Measurements from ENCODE around the gene LMAN1L. TPM values are rescaled to one million over a fixed set of nuclear protein-coding genes. Genes with fewer than 3 reads are reported as not detected.
A peak's percentile ranks its signal among the peaks of the same experiment; 100 is the strongest.

The LMAN1L gene
- total RNA-seq, 1 donor from 2014 or later = 2.2 TPM

DNA sequence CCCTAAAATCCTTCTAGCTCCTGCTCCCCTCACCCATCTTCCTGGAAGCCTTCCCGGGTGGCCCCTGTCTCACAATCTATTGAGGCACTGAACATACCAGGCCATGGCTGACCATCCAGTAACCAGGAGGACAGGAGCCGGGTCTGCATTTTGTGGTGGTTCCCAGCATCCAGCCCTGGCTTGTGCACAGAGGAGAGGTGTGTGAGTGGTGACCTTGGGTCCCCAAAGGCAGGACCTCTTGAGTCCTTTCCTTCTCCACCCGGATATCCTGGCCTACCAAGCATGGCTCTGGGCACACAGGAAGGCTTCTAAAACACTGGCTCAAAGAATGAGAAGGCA lies 22.9 kb upstream of the LMAN1L start:
- ATAC-seq (ENCODE audit: low read depth) = no peak
- CTCF ChIA-PET = interaction anchor here (1.2 to 26.2 kb wide), 5 partner anchors 9 to 159 kb away, joined by 3 to 1146 read pairs (median 5); partner anchors contain the start of genes CSK and FAM219B
- POLR2A ChIA-PET = interaction anchor here (0.6 to 32.5 kb wide), 12 partner anchors 3 to 851 kb away, joined by 3 to 2569 read pairs (median 6); partner anchors contain the start of genes CSK, PPCDC and SIN3A
- intact Hi-C loops (cut with micrococcal nuclease) = loop anchor here (2.0 to 5.0 kb wide), 4 partner anchors 247 to 663 kb away; partner anchors contain the start of genes ARID3B, NEIL1 and SIN3A
- peak overlapping the region; percentile 99 for H3K27ac Mint-ChIP-seq
- peaks cover 67% of the 10 kb centered on the region for H3K36me3 Mint-ChIP-seq (ENCODE audit: low read depth)
- H3K9me3 Mint-ChIP-seq = no peaks in the 10 kb centered on the region
- TF ChIP-seq, protein P1, sequence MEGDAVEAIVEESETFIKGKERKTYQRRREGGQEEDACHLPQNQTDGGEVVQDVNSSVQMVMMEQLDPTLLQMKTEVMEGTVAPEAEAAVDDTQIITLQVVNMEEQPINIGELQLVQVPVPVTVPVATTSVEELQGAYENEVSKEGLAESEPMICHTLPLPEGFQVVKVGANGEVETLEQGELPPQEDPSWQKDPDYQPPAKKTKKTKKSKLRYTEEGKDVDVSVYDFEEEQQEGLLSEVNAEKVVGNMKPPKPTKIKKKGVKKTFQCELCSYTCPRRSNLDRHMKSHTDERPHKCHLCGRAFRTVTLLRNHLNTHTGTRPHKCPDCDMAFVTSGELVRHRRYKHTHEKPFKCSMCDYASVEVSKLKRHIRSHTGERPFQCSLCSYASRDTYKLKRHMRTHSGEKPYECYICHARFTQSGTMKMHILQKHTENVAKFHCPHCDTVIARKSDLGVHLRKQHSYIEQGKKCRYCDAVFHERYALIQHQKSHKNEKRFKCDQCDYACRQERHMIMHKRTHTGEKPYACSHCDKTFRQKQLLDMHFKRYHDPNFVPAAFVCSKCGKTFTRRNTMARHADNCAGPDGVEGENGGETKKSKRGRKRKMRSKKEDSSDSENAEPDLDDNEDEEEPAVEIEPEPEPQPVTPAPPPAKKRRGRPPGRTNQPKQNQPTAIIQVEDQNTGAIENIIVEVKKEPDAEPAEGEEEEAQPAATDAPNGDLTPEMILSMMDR (IDR thresholded peaks at IDR 0.05) = no peak
- peak overlapping the region; percentile 89 for H3K4me3 Mint-ChIP-seq
- peaks cover 97% of the 10 kb centered on the region for H3K4me1 Mint-ChIP-seq
- DNase-seq = no peak
- H3K27me3 Mint-ChIP-seq = no peaks in the 10 kb centered on the region

DNA sequence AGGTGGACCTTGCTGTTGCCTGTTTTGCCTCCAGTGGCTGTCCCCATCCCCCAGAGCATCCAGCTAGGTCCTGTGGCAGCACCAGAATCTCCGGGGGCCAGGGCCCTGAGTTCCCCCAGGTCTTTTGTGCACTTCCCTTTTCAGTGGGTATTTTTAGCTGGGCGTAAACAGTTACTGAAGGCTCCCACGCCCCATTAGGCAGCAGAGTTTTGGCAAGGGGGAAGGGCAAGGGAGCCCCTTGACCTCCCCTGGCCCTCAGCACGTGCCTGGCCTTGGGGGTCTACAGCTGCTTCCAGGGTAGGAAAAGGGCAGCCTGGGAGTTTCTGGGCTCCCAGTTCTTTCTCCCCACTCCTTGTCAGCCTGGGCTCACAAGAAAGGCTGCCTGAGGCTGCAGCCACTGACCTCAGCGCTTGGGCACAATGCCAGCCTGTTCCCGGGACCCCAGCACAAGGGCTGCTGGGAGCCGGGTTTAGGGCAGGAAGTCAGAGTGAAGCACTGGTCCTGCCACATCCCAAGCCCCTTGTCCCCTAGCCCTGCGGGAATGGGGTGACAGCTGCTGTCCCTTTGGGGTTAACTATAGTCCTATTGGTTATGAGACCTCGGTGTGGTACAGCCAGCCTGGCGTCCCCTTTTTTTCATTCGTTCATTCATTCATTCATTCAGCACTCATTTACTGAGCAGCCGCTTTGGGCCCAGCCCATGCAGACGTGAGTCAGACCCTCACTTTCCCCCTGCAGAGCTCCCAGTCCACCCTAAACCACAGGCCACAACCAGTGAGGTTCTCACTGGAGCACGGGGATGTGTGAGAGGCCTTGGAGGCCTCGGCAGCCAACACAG lies 22.3 kb upstream of the LMAN1L start:
- Mint-ChIP-seq H3K27ac (peak overlapping the region; percentile 99), H3K36me3 (ENCODE audit: low read depth) (peaks cover 67% of the 10 kb centered on the region), H3K9me3 (no peaks in the 10 kb centered on the region), H3K27me3 (no peaks in the 10 kb centered on the region), H3K4me3 (peak overlapping the region; percentile 89), H3K4me1 (peaks cover 97% of the 10 kb centered on the region)
- ChIA-PET POLR2A (interaction anchor here (0.6 to 32.5 kb wide), 12 partner anchors 3 to 661 kb away, joined by 3 to 2569 read pairs (median 6); partner anchors contain the start of genes CSK, PPCDC and SIN3A), CTCF (interaction anchor here (0.6 to 26.2 kb wide), 6 partner anchors 8 to 160 kb away, joined by 3 to 1146 read pairs (median 4); partner anchors contain the start of genes CSK and FAM219B)
- peak; percentile 16 for ATAC-seq (ENCODE audit: low read depth)
- peak; percentile 67 for DNase-seq
- TF ChIP-seq, protein P1 (IDR thresholded peaks at IDR 0.05) = no peak
- intact Hi-C loops (cut with micrococcal nuclease) = no loop called here

DNA sequence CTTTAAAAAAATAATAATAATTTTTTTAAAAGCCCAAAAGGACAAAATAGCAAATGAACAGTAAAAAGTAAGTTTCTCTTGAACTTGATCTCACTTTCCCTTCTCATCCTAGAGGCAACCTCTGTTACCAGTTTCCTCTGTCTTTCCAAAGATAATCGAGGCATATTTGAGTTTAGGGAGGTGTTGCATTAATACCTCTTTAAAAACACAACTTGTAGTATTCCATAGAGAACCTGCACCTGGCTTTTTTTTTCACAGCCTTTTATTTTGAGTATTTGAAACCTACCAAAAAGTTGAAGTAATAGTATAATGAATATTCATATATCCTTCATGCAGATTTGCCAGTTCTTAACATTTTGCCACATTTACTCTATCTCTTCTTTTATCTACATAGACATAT lies 21.6 kb upstream of the LMAN1L start:
- POLR2A ChIA-PET = interaction anchor here (0.5 to 32.5 kb wide), 6 partner anchors 2 to 660 kb away, joined by 3 to 2569 read pairs (median 14); partner anchors contain the start of genes CSK, PPCDC and SIN3A

DNA sequence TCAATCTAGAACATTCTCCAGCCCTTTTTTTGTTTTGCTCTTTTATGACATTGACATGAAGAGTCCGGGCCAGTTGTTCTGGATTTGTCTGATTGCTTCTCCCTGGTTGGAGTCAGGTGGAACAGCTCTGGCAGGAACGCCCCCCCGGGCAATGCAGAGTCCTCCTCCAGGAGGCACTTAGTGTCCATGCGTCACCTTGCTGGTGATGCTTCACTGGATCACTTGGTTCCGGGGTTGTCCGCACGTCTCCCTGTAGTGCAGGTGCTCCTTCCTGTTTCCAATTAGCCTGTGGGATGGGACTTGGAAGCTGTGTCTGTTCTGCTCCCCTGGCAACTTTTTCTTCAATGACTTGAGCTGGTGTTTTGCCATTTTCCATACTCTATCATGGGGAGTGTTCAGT lies 21.0 kb upstream of the LMAN1L start:
- peaks cover 69% of the 10 kb centered on the region for H3K36me3 Mint-ChIP-seq (ENCODE audit: low read depth)
- ChIA-PET POLR2A (interaction anchor here (0.5 to 32.5 kb wide), 3 partner anchors 1 to 333 kb away, joined by 3 to 2569 read pairs (median 2569); partner anchors contain the start of gene CSK), CTCF (interaction anchor here (0.9 to 26.2 kb wide), 4 partner anchors 7 to 159 kb away, joined by 3 to 1146 read pairs (median 72); partner anchors contain the start of gene CSK)
- no peak for DNase-seq
- H3K4me1 Mint-ChIP-seq = peaks cover 96% of the 10 kb centered on the region
- ATAC-seq (ENCODE audit: low read depth) = no peak
- no peaks in the 10 kb centered on the region for H3K9me3 Mint-ChIP-seq
- no peaks in the 10 kb centered on the region for H3K27me3 Mint-ChIP-seq
- intact Hi-C loops (cut with micrococcal nuclease) = no loop called here
- TF ChIP-seq, protein P1 (IDR thresholded peaks at IDR 0.05) = no peak
- peak overlapping the region; percentile 99 for H3K27ac Mint-ChIP-seq
- H3K4me3 Mint-ChIP-seq = peak overlapping the region; percentile 71

More for the DNA sequence above, 21.6 kb upstream of the LMAN1L start:
- CTCF ChIA-PET = interaction anchor here (1.6 to 26.2 kb wide), 3 partner anchors 7 to 159 kb away, joined by 5 to 1146 read pairs (median 134); partner anchors contain the start of gene CSK
- Mint-ChIP-seq H3K4me1 (peaks cover 96% of the 10 kb centered on the region), H3K9me3 (no peaks in the 10 kb centered on the region), H3K27ac (peak overlapping the region; percentile 99), H3K36me3 (ENCODE audit: low read depth) (peaks cover 67% of the 10 kb centered on the region), H3K4me3 (peak overlapping the region; percentile 71), H3K27me3 (no peaks in the 10 kb centered on the region)
- DNase-seq (no peak), ATAC-seq (ENCODE audit: low read depth) (no peak)
- TF ChIP-seq, protein P1 (IDR thresholded peaks at IDR 0.05) = no peak
- intact Hi-C loops (cut with micrococcal nuclease) = no loop called here

Measured in activated B cell treated with CpG ODN at 0.5 μM for 24 hours (primary cell).